Umbilical cord (tissue), 2 donors: Measurements from ENCODE around the gene KCNK2. TPM values are rescaled to one million over a fixed set of nuclear protein-coding genes. Genes with fewer than 3 reads are reported as not detected.
A peak's percentile ranks its signal among the peaks of the same experiment; 100 is the strongest.
"Not testable (repeated sequence)": the region's sequence is repeated elsewhere in the genome, so short reads cannot be mapped to it uniquely, and the experiment has no call there.

Experiments used
- DNase-seq: peaks from one replicate; pipeline ENCODE4 v3.0.0-alpha.2; 2015; ENCODE audit warnings: low spot score
- total RNA-seq: library from RNA; depleted of rRNA; stranded (reverse); fragments of >200 nt; gene quantifications from one replicate; pipeline ENCODE4 v1.2.3, GENCODE V29; 2014; ENCODE audit warnings: low replicate concordance; ENCODE audit not compliant: insufficient read depth

Gene KCNK2
- total RNA-seq, 1 donor from 2014 or later, result 1.9 TPM

- DNase-seq, result no peak
Measured at GRCh38 chr1:215151841-215152549, 69.5 kb downstream of the KCNK2 start.

- peak; percentile 12 for DNase-seq
Measured at GRCh38 chr1:215156232-215156631, 73.7 kb downstream of the KCNK2 start.

- no peak for DNase-seq
Measured at GRCh38 chr1:215160351-215160750, 77.8 kb downstream of the KCNK2 start.

GRCh38 chr1:215163144-215163543 is 80.6 kb downstream of the KCNK2 start:
- DNase-seq, result not testable (repeated sequence)

GRCh38 chr1:215166886-215167285 is 84.3 kb downstream of the KCNK2 start:
- no peak for DNase-seq

- no peak for DNase-seq
Measured at GRCh38 chr1:215181518-215181917, 99.0 kb downstream of the KCNK2 start.

- DNase-seq, result no peak
Measured at GRCh38 chr1:215185067-215185620, 102.6 kb downstream of the KCNK2 start.

- no peak for DNase-seq
Measured at GRCh38 chr1:215188302-215188950, 105.9 kb downstream of the KCNK2 start.

GRCh38 chr1:215192306-215192705 is 109.8 kb downstream of the KCNK2 start:
- DNase-seq, result no peak

GRCh38 chr1:215198021-215198420 is 115.5 kb downstream of the KCNK2 start:
- no peak for DNase-seq

- no peak for DNase-seq
Measured at GRCh38 chr1:215200121-215200520, 117.6 kb downstream of the KCNK2 start.

- DNase-seq, result no peak
Measured at GRCh38 chr1:215201283-215201682, 118.7 kb downstream of the KCNK2 start.

GRCh38 chr1:215202868-215203267 is 120.3 kb downstream of the KCNK2 start:
- DNase-seq, result no peak

GRCh38 chr1:215210167-215210566 is 127.6 kb downstream of the KCNK2 start:
- no peak for DNase-seq

- DNase-seq, result no peak
Measured at GRCh38 chr1:215215846-215216245, 133.3 kb downstream of the KCNK2 start.

GRCh38 chr1:215219372-215219771 is 136.8 kb downstream of the KCNK2 start:
- DNase-seq, result no peak

- no peak for DNase-seq
Measured at GRCh38 chr1:215220346-215220745, 137.8 kb downstream of the KCNK2 start.

GRCh38 chr1:215226757-215227156 is 144.2 kb downstream of the KCNK2 start:
- no peak for DNase-seq

- no peak for DNase-seq
Measured at GRCh38 chr1:215228193-215228592, 145.7 kb downstream of the KCNK2 start.

- DNase-seq, result no peak
Measured at GRCh38 chr1:215241451-215241850, 158.9 kb downstream of the KCNK2 start.

GRCh38 chr1:215243345-215244054 is 161.0 kb downstream of the KCNK2 start:
- DNase-seq, result peak; percentile 42

- DNase-seq, result no peak
Measured at GRCh38 chr1:215250913-215251312, 168.4 kb downstream of the KCNK2 start.
